Parathyroid adenoma (tissue), 2 donors: ENCODE measurements around the gene PHACTR2.
A peak's percentile ranks its signal among the peaks of the same experiment; 100 is the strongest.

ENCODE experiments used
- H2AFZ ChIP-seq: fragments of 300-600 bp; sonication (generic); one replicate; pipeline ENCODE4 v1.7.0; 2017; ENCODE audit warnings: antibody characterized with exemption, mild to moderate bottlenecking
- H3K27ac ChIP-seq: fragments of 300-600 bp; sonication (generic); one replicate; pipeline ENCODE4 v1.7.0; 2017
- H3K27me3 ChIP-seq: fragments of 300-600 bp; sonication (generic); one replicate; pipeline ENCODE4 v1.7.0; 2017; ENCODE audit warnings: low read length; ENCODE audit not compliant: control insufficient read depth, insufficient read depth
- H3K36me3 ChIP-seq: fragments of 300-600 bp; sonication (generic); one replicate; pipeline ENCODE4 v1.7.0; 2017; ENCODE audit warnings: low read length; ENCODE audit not compliant: control insufficient read depth, insufficient read depth
- H3K4me1 ChIP-seq: fragments of 300-600 bp; sonication (generic); one replicate; pipeline ENCODE4 v1.7.0; 2017; ENCODE audit warnings: control low read depth
- H3K4me2 ChIP-seq: fragments of 300-600 bp; sonication (generic); one replicate; pipeline ENCODE4 v1.7.0; 2017; ENCODE audit warnings: low read length
- H3K4me3 ChIP-seq: fragments of 300-600 bp; sonication (generic); one replicate; pipeline ENCODE4 v1.7.0; 2017; ENCODE audit warnings: low read depth, low read length
- H3K79me2 ChIP-seq: fragments of 300-600 bp; sonication (generic); one replicate; pipeline ENCODE4 v1.7.0; 2017; ENCODE audit warnings: control low read depth
- H3K9ac ChIP-seq: fragments of 300-600 bp; sonication (generic); one replicate; pipeline ENCODE4 v1.7.0; 2017; ENCODE audit warnings: mild to moderate bottlenecking
- H3K9me3 ChIP-seq: fragments of 300-600 bp; sonication (generic); one replicate; pipeline ENCODE4 v1.7.0; 2017; ENCODE audit warnings: low read length; ENCODE audit not compliant: control insufficient read depth
- TF ChIP-seq, protein P1 (sequence below): fragments of 300-600 bp; sonication (generic); IDR thresholded peaks from one replicate; pipeline ENCODE4 v1.7.0; 2017; ENCODE audit warnings: antibody characterized with exemption, mild to moderate bottlenecking
- donor health status: primary hyperparathyroidism.

Gene PHACTR2

DNA sequence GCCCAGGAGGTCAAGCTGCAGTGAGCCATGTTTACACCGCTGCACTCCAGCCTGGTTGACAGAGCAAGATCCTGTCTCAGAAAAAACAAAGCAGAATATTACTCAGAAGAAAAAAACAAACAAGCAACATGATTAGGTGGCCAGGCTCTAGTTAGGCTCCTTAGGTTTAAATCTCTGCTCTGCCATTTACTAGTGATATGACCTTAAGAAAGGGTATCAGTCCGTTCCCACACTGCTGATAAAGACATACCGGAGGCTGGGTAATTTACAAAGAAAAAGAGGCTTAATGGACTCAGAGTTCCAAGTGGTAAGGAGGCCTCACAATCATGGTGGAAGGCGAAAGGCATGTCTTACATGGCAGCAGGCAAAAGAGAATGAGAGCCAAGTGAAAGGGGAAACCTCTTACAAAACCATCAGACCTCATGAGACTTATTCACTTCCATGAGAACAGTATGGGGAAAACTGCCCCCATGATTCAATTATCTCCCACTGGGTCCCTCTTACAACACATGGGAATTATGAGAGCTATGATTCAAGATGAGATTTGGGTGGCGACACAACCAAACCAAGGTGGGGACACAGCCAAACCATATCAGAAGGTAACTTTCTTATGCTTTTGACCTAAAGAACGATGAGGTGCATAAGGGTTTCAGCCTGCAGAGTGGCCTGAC, 163.0 kb downstream of the PHACTR2 start:
- H3K27ac ChIP-seq = no peak overlapping the region
- TF ChIP-seq, protein P1, sequence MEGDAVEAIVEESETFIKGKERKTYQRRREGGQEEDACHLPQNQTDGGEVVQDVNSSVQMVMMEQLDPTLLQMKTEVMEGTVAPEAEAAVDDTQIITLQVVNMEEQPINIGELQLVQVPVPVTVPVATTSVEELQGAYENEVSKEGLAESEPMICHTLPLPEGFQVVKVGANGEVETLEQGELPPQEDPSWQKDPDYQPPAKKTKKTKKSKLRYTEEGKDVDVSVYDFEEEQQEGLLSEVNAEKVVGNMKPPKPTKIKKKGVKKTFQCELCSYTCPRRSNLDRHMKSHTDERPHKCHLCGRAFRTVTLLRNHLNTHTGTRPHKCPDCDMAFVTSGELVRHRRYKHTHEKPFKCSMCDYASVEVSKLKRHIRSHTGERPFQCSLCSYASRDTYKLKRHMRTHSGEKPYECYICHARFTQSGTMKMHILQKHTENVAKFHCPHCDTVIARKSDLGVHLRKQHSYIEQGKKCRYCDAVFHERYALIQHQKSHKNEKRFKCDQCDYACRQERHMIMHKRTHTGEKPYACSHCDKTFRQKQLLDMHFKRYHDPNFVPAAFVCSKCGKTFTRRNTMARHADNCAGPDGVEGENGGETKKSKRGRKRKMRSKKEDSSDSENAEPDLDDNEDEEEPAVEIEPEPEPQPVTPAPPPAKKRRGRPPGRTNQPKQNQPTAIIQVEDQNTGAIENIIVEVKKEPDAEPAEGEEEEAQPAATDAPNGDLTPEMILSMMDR = no peak
- no peaks in the 10 kb centered on the region for H3K9me3 ChIP-seq
- peaks cover 5% of the 10 kb centered on the region for H3K4me1 ChIP-seq
- no peaks in the 10 kb centered on the region for H3K36me3 ChIP-seq
- peaks cover 10% of the 10 kb centered on the region for H3K79me2 ChIP-seq
- no peak overlapping the region for H2AFZ ChIP-seq
- H3K9ac ChIP-seq = no peak overlapping the region
- no peaks in the 10 kb centered on the region for H3K27me3 ChIP-seq
- H3K4me3 ChIP-seq = no peak overlapping the region
- no peak overlapping the region for H3K4me2 ChIP-seq

DNA sequence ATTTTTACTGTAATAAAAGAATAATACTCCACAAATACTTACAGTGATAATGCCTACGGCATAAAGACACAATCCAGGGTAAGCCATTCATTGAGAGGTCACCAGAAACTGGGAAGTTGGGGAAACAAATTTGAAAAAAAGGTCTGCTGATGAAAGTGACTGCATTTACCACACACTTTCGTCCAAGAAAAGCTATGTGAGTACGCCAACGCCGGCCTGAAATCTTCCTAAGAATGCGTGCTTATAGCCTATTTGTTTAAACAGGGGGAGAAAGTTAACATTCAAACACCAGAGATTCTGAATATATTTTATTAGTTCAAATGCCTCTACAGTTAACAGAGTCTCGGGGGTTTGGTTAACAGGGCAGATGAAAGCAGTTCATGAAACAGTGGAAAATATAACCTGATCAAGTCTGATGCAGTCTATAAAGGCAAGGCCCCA, 164.7 kb downstream of the PHACTR2 start:
- Histone ChIP-seq H3K27ac (peak overlapping the region; percentile 88), H3K36me3 (no peaks in the 10 kb centered on the region), H3K9ac (peak overlapping the region; percentile 87), H3K9me3 (no peaks in the 10 kb centered on the region), H3K4me1 (peaks cover 5% of the 10 kb centered on the region), H3K4me2 (peak overlapping the region; percentile 98), H3K27me3 (no peaks in the 10 kb centered on the region), H2AFZ (peak overlapping the region; percentile 100), H3K79me2 (peaks cover 14% of the 10 kb centered on the region), H3K4me3 (peak overlapping the region; percentile 96)
- TF ChIP-seq, protein P1 = no peak

DNA sequence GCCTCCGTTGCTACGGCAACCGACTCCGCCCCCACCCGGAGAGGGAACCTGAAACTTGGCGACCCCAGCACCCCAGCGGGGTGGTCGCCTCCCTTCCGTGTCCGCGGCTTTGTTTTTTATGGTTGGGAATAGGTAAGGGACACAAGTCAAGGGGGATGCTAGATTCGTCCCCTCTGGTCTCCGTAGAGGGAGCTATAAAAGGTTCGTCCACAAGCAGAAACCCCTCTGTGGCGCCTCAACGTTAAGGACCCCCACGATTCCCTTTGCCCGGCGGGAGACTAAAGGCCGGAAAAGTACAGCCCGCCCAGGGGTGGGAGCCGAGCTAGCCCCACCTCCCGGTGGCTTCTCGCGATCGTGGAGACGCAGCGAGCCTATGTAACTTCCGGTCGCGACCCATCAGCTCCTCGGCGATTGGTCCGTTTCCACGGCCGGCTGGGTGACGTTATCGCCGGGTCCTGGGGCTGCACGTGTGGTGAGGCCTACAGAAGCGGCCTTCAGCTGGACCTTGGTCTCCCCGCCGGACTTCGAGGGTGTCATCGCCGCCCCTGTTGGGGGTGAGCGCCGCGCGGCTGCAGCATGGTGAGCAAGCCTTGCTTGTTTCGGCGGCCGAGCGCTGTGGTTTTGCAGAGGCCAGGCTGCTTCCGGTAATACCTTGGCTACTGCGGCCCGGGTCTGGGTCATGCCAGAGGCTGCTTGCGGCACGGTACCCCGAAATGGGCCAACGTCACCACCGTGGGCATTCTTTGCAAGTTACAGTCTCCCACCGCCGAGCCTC, 165.3 kb downstream of the PHACTR2 start, which contains the start of gene LTV1:
LTV1 (plus strand) TSS at position 437 of the 775 bp plus-strand sequence; CDS start at position 577, 140 bp downstream.
- H3K79me2 ChIP-seq = peaks cover 14% of the 10 kb centered on the region
- peak within 1 kb of the TSS; percentile 96 for H3K4me3 ChIP-seq
- H3K27me3 ChIP-seq = no peaks in the 10 kb centered on the region
- H3K27ac ChIP-seq = peak within 1 kb of the TSS; percentile 88
- H3K9me3 ChIP-seq = no peaks in the 10 kb centered on the region
- peak within 1 kb of the TSS; percentile 98 for H3K4me2 ChIP-seq
- H2AFZ ChIP-seq = peak within 1 kb of the TSS; percentile 100
- peak within 1 kb of the TSS; percentile 87 for H3K9ac ChIP-seq
- no peaks in the 10 kb centered on the region for H3K36me3 ChIP-seq
- TF ChIP-seq, protein P1 = no peak
- H3K4me1 ChIP-seq = peaks cover 5% of the 10 kb centered on the region

DNA sequence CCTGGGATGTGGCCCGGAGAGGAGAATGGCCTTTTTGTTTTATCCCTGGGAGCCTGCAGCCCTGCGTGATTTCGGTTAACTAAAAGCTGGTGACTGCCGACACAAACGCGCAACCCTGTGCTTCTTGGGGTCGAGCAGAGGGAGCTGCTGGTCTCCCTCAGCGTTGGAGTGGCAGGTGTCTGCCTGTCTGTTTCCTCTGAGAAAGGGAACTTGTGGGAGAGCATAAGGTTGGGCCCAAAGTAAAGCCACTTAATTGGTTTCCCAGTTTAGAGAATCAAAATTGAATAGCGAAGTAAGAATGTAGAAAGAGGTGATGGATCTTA, 165.9 kb downstream of the PHACTR2 start:
- H3K36me3 ChIP-seq = no peaks in the 10 kb centered on the region
- H3K4me2 ChIP-seq = peak overlapping the region; percentile 98
- H3K27me3 ChIP-seq = no peaks in the 10 kb centered on the region
- H3K27ac ChIP-seq = peak overlapping the region; percentile 88
- H2AFZ ChIP-seq = peak overlapping the region; percentile 100
- peaks cover 16% of the 10 kb centered on the region for H3K79me2 ChIP-seq
- H3K4me3 ChIP-seq = peak overlapping the region; percentile 96
- H3K9ac ChIP-seq = peak overlapping the region; percentile 58
- H3K9me3 ChIP-seq = no peaks in the 10 kb centered on the region
- peaks cover 5% of the 10 kb centered on the region for H3K4me1 ChIP-seq
- TF ChIP-seq, protein P1 = no peak
